ENCODE results near the gene SLTM.

DNA sequence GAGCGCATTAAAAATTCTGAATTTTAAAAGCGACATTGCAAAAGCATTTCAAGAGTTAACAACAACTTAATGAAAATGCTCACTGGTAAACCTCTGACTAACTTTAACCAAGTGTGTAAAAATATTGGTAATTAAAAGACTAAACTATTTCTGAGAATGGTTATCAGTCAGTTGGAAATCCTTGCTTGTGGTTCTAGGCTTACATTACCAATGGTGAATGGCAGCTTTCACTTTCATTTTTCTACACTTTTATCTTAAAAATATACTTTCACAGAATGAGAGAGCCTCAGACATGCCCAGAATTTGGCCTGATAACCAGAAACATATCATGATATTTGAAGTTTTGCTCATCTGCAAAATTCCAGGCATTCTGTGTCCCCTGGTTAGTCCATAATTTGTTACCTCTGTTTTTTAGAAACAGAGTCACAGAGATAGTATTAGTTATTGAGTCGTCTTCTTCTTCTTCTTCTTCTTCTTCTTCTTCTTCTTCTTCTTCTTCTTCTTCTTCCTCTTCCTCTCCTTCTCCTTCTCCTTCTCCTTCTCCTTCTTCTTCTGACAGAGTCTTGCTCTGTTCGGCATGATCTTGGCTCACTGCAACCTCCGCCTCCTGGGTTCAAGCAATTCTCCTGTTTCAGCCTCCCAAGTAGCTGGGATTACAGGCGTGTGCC, 48.5 kb upstream of the SLTM start:
- no peak for TF ChIP-seq POLR2AphosphoS5 (IDR thresholded peaks at IDR 0.05; ENCODE audit: borderline replicate concordance, low read depth, low read length)
- TF ChIP-seq EZH2 (IDR thresholded peaks at IDR 0.05): no peak
